GM12873 (cell line): ENCODE results near the gene ITPKB.

ENCODE experiments used
- CTCF ChIP-seq: IDR thresholded peaks from 2 replicates; pipeline ENCODE4 v1.5.1; 2012; ENCODE audit warnings: low read depth, mild to moderate bottlenecking, moderate library complexity, low read length, control low read depth; ENCODE audit not compliant: insufficient read depth; ENCODE audit errors: missing control alignments

ITPKB gene

GRCh38 chr1:226632922-226633351, 106.1 kb downstream of the ITPKB start:
- TF ChIP-seq CTCF: no peak

GRCh38 chr1:226632169-226632879, 106.8 kb downstream of the ITPKB start:
- no peak for TF ChIP-seq CTCF

GRCh38 chr1:226631229-226632000, 107.7 kb downstream of the ITPKB start:
- no peak for TF ChIP-seq CTCF

- no peak for TF ChIP-seq CTCF
These were observed 108.5 kb downstream of the ITPKB start for GRCh38 chr1:226630592-226630991.

- TF ChIP-seq CTCF: no peak
These were observed 109.1 kb downstream of the ITPKB start for GRCh38 chr1:226629896-226630550.

GRCh38 chr1:226629210-226629895, 109.7 kb downstream of the ITPKB start:
- no peak for TF ChIP-seq CTCF

GRCh38 chr1:226628612-226629155, 110.4 kb downstream of the ITPKB start:
- TF ChIP-seq CTCF: no peak
